Measurements from ENCODE around the gene FGGY.
"Not testable (repeated sequence)": the region's sequence is repeated elsewhere in the genome, so short reads cannot be mapped to it uniquely, and the experiment has no call there.

The FGGY gene

GRCh38 chr1:59720326-59721115 lies 423.6 kb downstream of the FGGY start:
- Histone ChIP-seq H3K4me1 (ENCODE audit: control insufficient read depth, insufficient read depth, low read length) (peaks cover 10% of the 10 kb centered on the region), H3K36me3 (ENCODE audit: control insufficient read depth, insufficient read depth, low read length) (no peaks in the 10 kb centered on the region), H3K4me3 (ENCODE audit: low read length) (no peak overlapping the region), H3K9me3 (ENCODE audit: control insufficient read depth, low read length) (no peaks in the 10 kb centered on the region), H3K27me3 (ENCODE audit: control insufficient read depth, insufficient read depth, low read length) (no peaks in the 10 kb centered on the region), H3K9ac (ENCODE audit: low read length) (no peak overlapping the region)

GRCh38 chr1:59730302-59730701 lies 433.4 kb downstream of the FGGY start:
- Histone ChIP-seq H3K36me3 (ENCODE audit: control insufficient read depth, insufficient read depth, low read length) (no peaks in the 10 kb centered on the region), H3K9ac (ENCODE audit: low read length) (no peak overlapping the region), H3K9me3 (ENCODE audit: control insufficient read depth, low read length) (no peaks in the 10 kb centered on the region), H3K4me1 (ENCODE audit: control insufficient read depth, insufficient read depth, low read length) (peaks cover 25% of the 10 kb centered on the region), H3K4me3 (ENCODE audit: low read length) (no peak overlapping the region), H3K27me3 (ENCODE audit: control insufficient read depth, insufficient read depth, low read length) (no peaks in the 10 kb centered on the region)

GRCh38 chr1:59730759-59731478 lies 434.0 kb downstream of the FGGY start:
- no peaks in the 10 kb centered on the region for H3K27me3 ChIP-seq (ENCODE audit: control insufficient read depth, insufficient read depth, low read length)
- peak overlapping the region; percentile 35 for H3K9ac ChIP-seq (ENCODE audit: low read length)
- H3K4me1 ChIP-seq (ENCODE audit: control insufficient read depth, insufficient read depth, low read length) = peaks cover 25% of the 10 kb centered on the region
- peak overlapping the region; percentile 5 for H3K4me3 ChIP-seq (ENCODE audit: low read length)
- no peaks in the 10 kb centered on the region for H3K9me3 ChIP-seq (ENCODE audit: control insufficient read depth, low read length)
- H3K36me3 ChIP-seq (ENCODE audit: control insufficient read depth, insufficient read depth, low read length) = no peaks in the 10 kb centered on the region

GRCh38 chr1:59731591-59731990 lies 434.7 kb downstream of the FGGY start:
- Histone ChIP-seq H3K27me3 (ENCODE audit: control insufficient read depth, insufficient read depth, low read length) (no peaks in the 10 kb centered on the region), H3K4me1 (ENCODE audit: control insufficient read depth, insufficient read depth, low read length) (peaks cover 25% of the 10 kb centered on the region), H3K9me3 (ENCODE audit: control insufficient read depth, low read length) (no peaks in the 10 kb centered on the region), H3K4me3 (ENCODE audit: low read length) (peak overlapping the region; percentile 5), H3K36me3 (ENCODE audit: control insufficient read depth, insufficient read depth, low read length) (no peaks in the 10 kb centered on the region), H3K9ac (ENCODE audit: low read length) (peak overlapping the region; percentile 35)

GRCh38 chr1:59732214-59732955 lies 435.5 kb downstream of the FGGY start:
- H3K9ac ChIP-seq (ENCODE audit: low read length) = no peak overlapping the region
- no peaks in the 10 kb centered on the region for H3K36me3 ChIP-seq (ENCODE audit: control insufficient read depth, insufficient read depth, low read length)
- no peak overlapping the region for H3K4me3 ChIP-seq (ENCODE audit: low read length)
- H3K4me1 ChIP-seq (ENCODE audit: control insufficient read depth, insufficient read depth, low read length) = peaks cover 30% of the 10 kb centered on the region
- no peaks in the 10 kb centered on the region for H3K27me3 ChIP-seq (ENCODE audit: control insufficient read depth, insufficient read depth, low read length)
- no peaks in the 10 kb centered on the region for H3K9me3 ChIP-seq (ENCODE audit: control insufficient read depth, low read length)

GRCh38 chr1:59733443-59734141 lies 436.7 kb downstream of the FGGY start:
- H3K9me3 ChIP-seq (ENCODE audit: control insufficient read depth, low read length) = no peaks in the 10 kb centered on the region
- H3K36me3 ChIP-seq (ENCODE audit: control insufficient read depth, insufficient read depth, low read length) = no peaks in the 10 kb centered on the region
- H3K27me3 ChIP-seq (ENCODE audit: control insufficient read depth, insufficient read depth, low read length) = no peaks in the 10 kb centered on the region
- no peak overlapping the region for H3K4me3 ChIP-seq (ENCODE audit: low read length)
- no peak overlapping the region for H3K9ac ChIP-seq (ENCODE audit: low read length)
- H3K4me1 ChIP-seq (ENCODE audit: control insufficient read depth, insufficient read depth, low read length) = peaks cover 42% of the 10 kb centered on the region

- not testable (repeated sequence) for H3K36me3 ChIP-seq (ENCODE audit: control insufficient read depth, insufficient read depth, low read length); H3K27me3 ChIP-seq (ENCODE audit: control insufficient read depth, insufficient read depth, low read length); H3K4me3 ChIP-seq (ENCODE audit: low read length); H3K9me3 ChIP-seq (ENCODE audit: control insufficient read depth, low read length); H3K9ac ChIP-seq (ENCODE audit: low read length)
- H3K4me1 ChIP-seq (ENCODE audit: control insufficient read depth, insufficient read depth, low read length) = peaks cover 54% of the 10 kb centered on the region
Measured at GRCh38 chr1:59735927-59736326, 439.0 kb downstream of the FGGY start.

- Histone ChIP-seq H3K9ac (ENCODE audit: low read length) (no peak overlapping the region), H3K36me3 (ENCODE audit: control insufficient read depth, insufficient read depth, low read length) (no peaks in the 10 kb centered on the region), H3K27me3 (ENCODE audit: control insufficient read depth, insufficient read depth, low read length) (no peaks in the 10 kb centered on the region), H3K4me3 (ENCODE audit: low read length) (no peak overlapping the region), H3K9me3 (ENCODE audit: control insufficient read depth, low read length) (no peaks in the 10 kb centered on the region), H3K4me1 (ENCODE audit: control insufficient read depth, insufficient read depth, low read length) (peaks cover 45% of the 10 kb centered on the region)
Measured at GRCh38 chr1:59736744-59737143, 439.9 kb downstream of the FGGY start.

GRCh38 chr1:59737638-59738037 lies 440.7 kb downstream of the FGGY start:
- Histone ChIP-seq H3K9me3 (ENCODE audit: control insufficient read depth, low read length) (no peaks in the 10 kb centered on the region), H3K4me1 (ENCODE audit: control insufficient read depth, insufficient read depth, low read length) (peaks cover 39% of the 10 kb centered on the region), H3K27me3 (ENCODE audit: control insufficient read depth, insufficient read depth, low read length) (no peaks in the 10 kb centered on the region), H3K36me3 (ENCODE audit: control insufficient read depth, insufficient read depth, low read length) (no peaks in the 10 kb centered on the region), H3K9ac (ENCODE audit: low read length) (no peak overlapping the region), H3K4me3 (ENCODE audit: low read length) (no peak overlapping the region)

GRCh38 chr1:59738152-59738551 lies 441.3 kb downstream of the FGGY start:
- Histone ChIP-seq H3K9me3 (ENCODE audit: control insufficient read depth, low read length) (no peaks in the 10 kb centered on the region), H3K36me3 (ENCODE audit: control insufficient read depth, insufficient read depth, low read length) (no peaks in the 10 kb centered on the region), H3K9ac (ENCODE audit: low read length) (no peak overlapping the region), H3K27me3 (ENCODE audit: control insufficient read depth, insufficient read depth, low read length) (no peaks in the 10 kb centered on the region), H3K4me1 (ENCODE audit: control insufficient read depth, insufficient read depth, low read length) (peaks cover 41% of the 10 kb centered on the region), H3K4me3 (ENCODE audit: low read length) (no peak overlapping the region)

- Histone ChIP-seq H3K9me3 (ENCODE audit: control insufficient read depth, low read length) (no peaks in the 10 kb centered on the region), H3K27me3 (ENCODE audit: control insufficient read depth, insufficient read depth, low read length) (no peaks in the 10 kb centered on the region), H3K4me3 (ENCODE audit: low read length) (no peak overlapping the region), H3K4me1 (ENCODE audit: control insufficient read depth, insufficient read depth, low read length) (peaks cover 45% of the 10 kb centered on the region), H3K36me3 (ENCODE audit: control insufficient read depth, insufficient read depth, low read length) (no peaks in the 10 kb centered on the region), H3K9ac (ENCODE audit: low read length) (no peak overlapping the region)
Measured at GRCh38 chr1:59738591-59739015, 441.7 kb downstream of the FGGY start.

Measured in mucosa of stomach (tissue), 1 donor.